Measurements from ENCODE around the gene UPK3BL2. TPM values are rescaled to one million over a fixed set of nuclear protein-coding genes. Genes with fewer than 3 reads are reported as not detected.
"Not testable (repeated sequence)": the region's sequence is repeated elsewhere in the genome, so short reads cannot be mapped to it uniquely, and the experiment has no call there.

UPK3BL2 gene
- total and polyA plus RNA-seq, 2 donors (not counting 3 experiments of a cell fraction or from before 2014, with no cell fraction given), result 18.2 to 29.8 TPM

DNA sequence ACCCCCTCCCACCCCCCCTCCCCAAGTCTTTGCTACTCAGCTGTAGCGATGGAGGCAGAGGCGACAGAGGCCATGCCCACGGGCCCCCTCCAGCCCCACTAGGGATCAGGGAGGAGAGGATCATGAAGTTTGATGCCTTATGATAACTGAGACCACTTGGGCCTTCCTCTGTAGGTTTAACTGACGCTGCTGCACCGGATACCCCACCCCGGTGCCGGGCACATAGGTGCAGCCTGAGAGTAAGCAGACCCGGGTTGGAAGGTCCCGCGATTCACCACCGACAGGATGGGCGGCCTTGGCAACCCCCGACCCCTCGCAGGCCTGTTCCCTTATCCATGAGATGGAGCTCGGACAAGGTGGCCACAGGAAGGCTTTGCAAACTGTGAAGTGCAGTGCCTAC, 49.5 kb downstream of the UPK3BL2 start:
- H3K27me3 ChIP-seq (ENCODE audit: control insufficient read depth in 2 of 2, insufficient read depth in 2 of 2, low read length in 2 of 2); H2AFZ ChIP-seq (ENCODE audit: low read depth, low read length); H3K4me3 ChIP-seq (replicated peaks in 1 of 3; ENCODE audit: insufficient read depth in 1 of 3, low read depth in 1 of 3, low read length in 3 of 3); H3K4me2 ChIP-seq (ENCODE audit: insufficient read depth, low read length); H4K20me1 ChIP-seq (replicated peaks; ENCODE audit: control insufficient read depth, extremely low read depth, insufficient read depth, low read length); DNase-seq (ENCODE audit: low read depth, low spot score); dilution Hi-C loops (cut with MboI; ENCODE audit: extremely low pct_ligation_motif_present, low sequenced_read_pairs); FAIRE-seq; intact Hi-C loops (cut with micrococcal nuclease); H3K4me1 ChIP-seq (ENCODE audit: control insufficient read depth, extremely low read depth, insufficient read depth, low read length); H3K27ac ChIP-seq (ENCODE audit: insufficient read depth, low read depth, low read length); H3K79me2 ChIP-seq (ENCODE audit: control insufficient read depth, insufficient read depth, low read length); H3K9me3 ChIP-seq (replicated peaks; ENCODE audit: control insufficient read depth, insufficient read depth, low read length); H3K9me1 ChIP-seq (replicated peaks; ENCODE audit: control insufficient read depth, extremely low read depth, insufficient read depth, low read length); POLR2A ChIA-PET; BruUV-seq (replicated peaks); CTCF ChIA-PET; H3K9ac ChIP-seq (replicated peaks; ENCODE audit: extremely low read depth, insufficient read depth, low read length); H3K36me3 ChIP-seq (ENCODE audit: control insufficient read depth in 2 of 2, extremely low read depth in 1 of 2, insufficient read depth in 2 of 2, low read length in 2 of 2): not testable (repeated sequence)

DNA sequence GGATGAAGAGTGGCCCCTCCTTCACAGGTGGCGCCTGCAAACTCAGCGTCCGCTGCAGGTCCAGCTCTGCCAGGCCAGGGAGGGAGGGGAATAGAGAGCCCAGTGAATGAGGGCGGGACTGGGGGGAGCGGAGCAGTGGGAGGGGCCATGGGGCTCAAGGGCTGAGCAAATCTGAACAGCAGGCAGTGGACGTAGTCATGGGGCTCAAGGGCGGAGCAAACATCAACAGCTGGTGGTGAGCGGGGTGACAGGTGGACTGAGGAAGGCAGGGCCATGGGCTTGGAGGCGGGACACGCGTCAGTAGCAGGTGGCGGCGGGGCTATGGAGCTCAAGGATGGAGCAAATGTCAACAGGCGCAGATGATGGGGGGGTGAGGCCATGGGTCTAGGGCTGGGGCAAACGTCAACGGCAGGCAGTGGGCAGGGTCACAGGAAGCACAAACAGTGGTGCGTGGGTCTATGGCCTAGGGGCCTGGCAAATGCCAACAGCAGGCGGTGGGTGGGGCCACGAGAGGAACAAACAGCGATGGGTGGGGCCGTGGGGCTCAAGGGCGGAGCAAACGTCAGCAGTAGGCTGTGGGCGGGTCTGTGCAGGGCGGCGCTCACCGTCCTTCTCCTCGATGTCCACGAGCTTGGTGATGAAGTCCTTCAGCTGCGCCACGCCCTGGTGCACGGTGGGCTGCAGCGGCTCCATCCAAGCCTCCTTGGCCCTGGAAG, 50.1 kb downstream of the UPK3BL2 start:
- H3K9ac ChIP-seq (replicated peaks; ENCODE audit: extremely low read depth, insufficient read depth, low read length); POLR2A ChIA-PET; CTCF ChIA-PET; dilution Hi-C loops (cut with MboI; ENCODE audit: extremely low pct_ligation_motif_present, low sequenced_read_pairs); H3K4me1 ChIP-seq (ENCODE audit: control insufficient read depth, extremely low read depth, insufficient read depth, low read length); BruUV-seq (replicated peaks); H3K4me3 ChIP-seq (replicated peaks in 1 of 3; ENCODE audit: insufficient read depth in 1 of 3, low read depth in 1 of 3, low read length in 3 of 3); H2AFZ ChIP-seq (ENCODE audit: low read depth, low read length); H3K4me2 ChIP-seq (ENCODE audit: insufficient read depth, low read length); H3K27me3 ChIP-seq (ENCODE audit: control insufficient read depth in 2 of 2, insufficient read depth in 2 of 2, low read length in 2 of 2); DNase-seq (ENCODE audit: low read depth, low spot score); H3K9me1 ChIP-seq (replicated peaks; ENCODE audit: control insufficient read depth, extremely low read depth, insufficient read depth, low read length); H3K9me3 ChIP-seq (replicated peaks; ENCODE audit: control insufficient read depth, insufficient read depth, low read length); H3K27ac ChIP-seq (ENCODE audit: insufficient read depth, low read depth, low read length); FAIRE-seq; H3K79me2 ChIP-seq (ENCODE audit: control insufficient read depth, insufficient read depth, low read length); intact Hi-C loops (cut with micrococcal nuclease); H3K36me3 ChIP-seq (ENCODE audit: control insufficient read depth in 2 of 2, extremely low read depth in 1 of 2, insufficient read depth in 2 of 2, low read length in 2 of 2); H4K20me1 ChIP-seq (replicated peaks; ENCODE audit: control insufficient read depth, extremely low read depth, insufficient read depth, low read length): not testable (repeated sequence)

DNA sequence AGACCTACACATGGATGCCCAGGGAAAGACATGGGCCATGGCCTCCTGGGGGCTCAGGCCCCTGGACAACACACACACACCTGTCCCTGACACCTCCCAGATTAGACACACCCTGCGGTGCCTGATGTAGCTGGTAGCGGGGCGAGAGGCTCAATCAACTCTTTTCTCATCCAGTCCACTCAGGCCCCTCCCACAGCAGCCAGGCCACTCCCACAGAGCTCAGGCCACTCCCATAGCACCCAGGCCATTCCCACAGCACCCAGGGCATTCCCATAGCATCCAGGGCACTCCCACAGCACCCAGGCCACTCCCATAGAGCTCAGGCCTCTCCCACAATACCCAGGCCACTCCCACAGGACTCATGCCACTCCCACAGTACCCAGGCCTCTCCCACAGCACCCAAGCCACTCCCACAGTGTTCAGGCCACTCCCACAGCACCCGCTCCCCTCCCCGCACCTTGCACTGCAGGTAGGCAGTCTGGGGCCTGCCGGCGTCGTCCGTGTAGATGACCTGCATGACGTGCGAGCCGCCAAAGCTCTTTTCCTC, 52.9 kb downstream of the UPK3BL2 start:
- H3K4me3 ChIP-seq (replicated peaks in 1 of 3; ENCODE audit: insufficient read depth in 1 of 3, low read depth in 1 of 3, low read length in 3 of 3); CTCF ChIA-PET; H4K20me1 ChIP-seq (replicated peaks; ENCODE audit: control insufficient read depth, extremely low read depth, insufficient read depth, low read length); dilution Hi-C loops (cut with MboI; ENCODE audit: extremely low pct_ligation_motif_present, low sequenced_read_pairs); POLR2A ChIA-PET; H3K27ac ChIP-seq (ENCODE audit: insufficient read depth, low read depth, low read length); H3K36me3 ChIP-seq (ENCODE audit: control insufficient read depth in 2 of 2, extremely low read depth in 1 of 2, insufficient read depth in 2 of 2, low read length in 2 of 2); H3K9ac ChIP-seq (replicated peaks; ENCODE audit: extremely low read depth, insufficient read depth, low read length); BruUV-seq (replicated peaks); H3K27me3 ChIP-seq (ENCODE audit: control insufficient read depth in 2 of 2, insufficient read depth in 2 of 2, low read length in 2 of 2); intact Hi-C loops (cut with micrococcal nuclease); H3K9me3 ChIP-seq (replicated peaks; ENCODE audit: control insufficient read depth, insufficient read depth, low read length); H3K4me1 ChIP-seq (ENCODE audit: control insufficient read depth, extremely low read depth, insufficient read depth, low read length); H3K9me1 ChIP-seq (replicated peaks; ENCODE audit: control insufficient read depth, extremely low read depth, insufficient read depth, low read length); H3K4me2 ChIP-seq (ENCODE audit: insufficient read depth, low read length); DNase-seq (ENCODE audit: low read depth, low spot score); H3K79me2 ChIP-seq (ENCODE audit: control insufficient read depth, insufficient read depth, low read length); H2AFZ ChIP-seq (ENCODE audit: low read depth, low read length): not testable (repeated sequence)
- FAIRE-seq, result peak; percentile 87

Other genes with a start within 250 kb of the UPK3BL2 start
- not detected in 2 replicates for gene SPDYE6, start 187.3 kb downstream of the UPK3BL2 start, total RNA-seq
- gene SPDYE6, start 187.3 kb downstream of the UPK3BL2 start, polyA plus RNA-seq, result not detected in 2 replicates
- 25.7 and 26.1 TPM in 2 replicates for gene PRKRIP1, start 147.3 kb downstream of the UPK3BL2 start, total RNA-seq
- gene PRKRIP1, start 147.3 kb downstream of the UPK3BL2 start, polyA plus RNA-seq, result 13.1 and 16.1 TPM in 2 replicates
- gene ORAI2, start 110.1 kb downstream of the UPK3BL2 start, total RNA-seq, result 67.4 and 84.1 TPM in 2 replicates
- 99.1 and 138 TPM in 2 replicates for gene ORAI2, start 110.1 kb downstream of the UPK3BL2 start, polyA plus RNA-seq
- gene ALKBH4, start 78.8 kb downstream of the UPK3BL2 start, total RNA-seq, result 9.9 and 10.8 TPM in 2 replicates
- gene ALKBH4, start 78.8 kb downstream of the UPK3BL2 start, polyA plus RNA-seq, result 5.3 and 7.8 TPM in 2 replicates
- 22.7 and 25.3 TPM in 2 replicates for gene LRWD1, start 78.7 kb downstream of the UPK3BL2 start, total RNA-seq
- 21.7 and 25.4 TPM in 2 replicates for gene LRWD1, start 78.7 kb downstream of the UPK3BL2 start, polyA plus RNA-seq
- 48.7 and 48.9 TPM in 2 replicates for gene POLR2J, start 64.8 kb downstream of the UPK3BL2 start, total RNA-seq
- gene POLR2J, start 64.8 kb downstream of the UPK3BL2 start, polyA plus RNA-seq, result 93.6 and 114 TPM in 2 replicates
- 5.8 and 9.8 TPM in 2 replicates for gene RASA4B, start 25.9 kb downstream of the UPK3BL2 start, total RNA-seq
- gene RASA4B, start 25.9 kb downstream of the UPK3BL2 start, polyA plus RNA-seq, result 3.2 and 4.7 TPM in 2 replicates
- gene SPDYE2, start 7.5 kb upstream of the UPK3BL2 start, total RNA-seq, result not detected in 2 replicates
- gene SPDYE2, start 7.5 kb upstream of the UPK3BL2 start, polyA plus RNA-seq, result not detected in 2 replicates
- gene POLR2J3, start 28.9 kb upstream of the UPK3BL2 start, total RNA-seq, result 63.1 and 66.3 TPM in 2 replicates
- gene POLR2J3, start 28.9 kb upstream of the UPK3BL2 start, polyA plus RNA-seq, result 40.7 and 41.0 TPM in 2 replicates
- 20.1 and 20.2 TPM in 2 replicates for gene RASA4, start 73.1 kb upstream of the UPK3BL2 start, total RNA-seq
- 11.6 and 13.3 TPM in 2 replicates for gene RASA4, start 73.1 kb upstream of the UPK3BL2 start, polyA plus RNA-seq
- 14.1 and 34.4 TPM in 2 replicates for gene UPK3BL1, start 99.1 kb upstream of the UPK3BL2 start, total RNA-seq
- 17.8 and 20.3 TPM in 2 replicates for gene UPK3BL1, start 99.1 kb upstream of the UPK3BL2 start, polyA plus RNA-seq
- not detected in 2 replicates for gene SPDYE2B, start 106.6 kb upstream of the UPK3BL2 start, total RNA-seq
- not detected in 2 replicates for gene SPDYE2B, start 106.6 kb upstream of the UPK3BL2 start, polyA plus RNA-seq
- gene POLR2J2, start 128.0 kb upstream of the UPK3BL2 start, total RNA-seq, result 19.2 and 21.3 TPM in 2 replicates
- 1.3 and 1.7 TPM in 2 replicates for gene POLR2J2, start 128.0 kb upstream of the UPK3BL2 start, polyA plus RNA-seq
- gene FAM185A, start 205.3 kb upstream of the UPK3BL2 start, total RNA-seq, result 7.6 and 8.5 TPM in 2 replicates
- gene FAM185A, start 205.3 kb upstream of the UPK3BL2 start, polyA plus RNA-seq, result 5.4 and 5.6 TPM in 2 replicates

Measured in endothelial cell of umbilical vein (primary cell).